A549 treated with GW870086 at 1 μM for 4 hours (cell line): Measurements from ENCODE around the gene RSBN1. TPM values are rescaled to one million over a fixed set of nuclear protein-coding genes. Genes with fewer than 3 reads are reported as not detected.

Source experiments
- total RNA-seq: library from RNA; stranded (reverse); fragments of 200-300 nt; extraction: Qiagen RNA extraction; gene quantifications from 5 replicates; pipeline ENCODE4 v1.2.3, GENCODE V29; 2022; ENCODE audit warnings: low read depth

RSBN1 gene
- total RNA-seq: 3.4 to 4.6 TPM (median 3.6 TPM) in 5 replicates

DNA sequence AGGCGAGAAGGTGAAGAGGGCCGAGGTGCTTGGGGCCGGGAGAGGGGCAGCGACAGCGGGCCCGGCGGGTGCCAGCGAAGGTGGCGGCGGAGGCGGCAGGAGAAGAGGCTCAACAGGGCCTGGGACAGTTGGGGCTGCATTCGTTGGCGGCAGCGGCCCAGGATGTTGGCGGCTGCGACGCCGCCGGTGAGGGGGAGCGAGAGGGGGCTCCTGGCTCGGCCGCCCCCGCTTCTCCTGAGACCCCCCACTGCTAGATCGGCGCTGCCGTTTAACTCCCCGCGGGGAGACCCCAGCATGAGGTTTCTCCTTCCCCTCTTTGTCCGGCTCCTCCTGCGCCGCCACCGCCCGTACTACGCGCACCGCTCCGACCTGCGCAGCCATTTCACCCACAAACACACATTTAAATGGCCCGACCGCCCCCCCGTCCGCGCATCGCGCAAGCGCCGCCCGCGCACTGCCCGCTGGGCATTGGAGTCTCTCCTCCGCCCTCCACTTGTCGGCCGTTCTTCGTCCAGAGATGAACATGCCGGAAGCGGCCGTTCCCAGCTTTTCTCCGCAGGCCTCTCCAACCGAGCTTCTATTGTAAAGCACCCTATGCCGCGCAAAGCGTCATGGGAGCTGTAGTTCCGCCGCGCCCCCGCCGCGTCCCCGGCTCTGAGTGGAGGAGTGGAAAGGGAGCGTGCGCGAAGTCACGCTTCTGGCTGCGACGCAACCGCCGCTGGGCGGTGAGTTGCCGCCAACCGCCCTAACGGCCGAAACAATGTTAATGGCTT is at the start of gene RSBN1:
TSS of gene RSBN1 (minus strand) at position 589 of the 773 bp plus-strand sequence. CDS start at position 525, 64 bp downstream.

DNA sequence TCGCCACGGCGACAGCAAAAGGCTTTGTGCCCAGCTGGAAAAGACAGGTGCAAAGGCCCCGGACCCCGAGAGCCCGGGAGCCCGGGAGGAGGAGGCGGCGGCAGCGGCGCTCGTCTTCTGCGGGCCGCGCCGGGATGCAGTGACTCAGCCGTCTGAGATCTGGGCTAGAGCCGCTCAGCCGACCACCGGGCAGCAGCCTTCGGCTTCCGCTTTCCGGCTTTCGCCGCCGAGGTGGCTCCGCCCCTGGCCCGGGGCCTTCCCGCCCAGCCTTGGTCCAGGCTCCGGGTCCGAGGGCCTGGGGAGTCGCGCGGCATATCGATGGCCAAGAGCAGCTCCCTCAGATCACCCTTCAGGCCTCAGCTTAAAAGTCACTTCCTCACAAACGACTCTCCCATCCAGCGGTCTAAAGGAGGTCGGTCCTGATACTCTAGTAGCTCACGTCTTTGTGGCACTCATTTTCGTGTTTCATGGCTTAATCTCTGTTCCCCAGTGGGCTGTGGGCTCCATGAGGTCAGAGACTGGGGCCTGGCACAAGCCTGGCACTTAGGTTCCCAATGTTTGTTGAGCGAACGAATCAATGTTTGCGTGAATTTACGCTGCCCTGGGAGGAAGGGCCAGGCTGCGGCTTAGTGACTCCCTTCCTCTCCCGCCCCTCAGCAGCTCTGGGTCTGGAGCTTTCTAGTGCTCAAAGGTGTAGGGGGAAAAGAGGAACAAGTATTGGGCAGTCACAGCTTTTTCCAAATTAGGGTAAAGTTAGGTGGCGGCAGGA is 52.8 kb downstream of the RSBN1 start, which contains the start of gene PHTF1:
TSS of gene PHTF1 (minus strand) at position 154 of the 769 bp plus-strand sequence. CDS start 783 bp downstream, outside the sequence.

Other genes with a start within 250 kb of the RSBN1 start
- gene PHTF1, start 53.0 kb downstream of the RSBN1 start, total RNA-seq: 12.5 to 14.8 TPM (median 14.3 TPM) in 5 replicates
- not detected in 5 replicates for gene PTPN22, start 59.2 kb upstream of the RSBN1 start, total RNA-seq
- 0.19 to 1.7 TPM (median 0.75 TPM) in 5 replicates for gene BCL2L15, start 75.1 kb upstream of the RSBN1 start, total RNA-seq
- gene AP4B1, start 92.3 kb upstream of the RSBN1 start, total RNA-seq: 7.4 to 11.3 TPM (median 8.5 TPM) in 5 replicates
- 7.3 to 9.7 TPM (median 8.8 TPM) in 5 replicates for gene DCLRE1B, start 92.8 kb upstream of the RSBN1 start, total RNA-seq
- 12.2 to 18.9 TPM (median 15.4 TPM) in 5 replicates for gene HIPK1, start 116.8 kb upstream of the RSBN1 start, total RNA-seq
- 3.4 to 5.4 TPM (median 4.0 TPM) in 5 replicates for gene OLFML3, start 167.0 kb upstream of the RSBN1 start, total RNA-seq